Activated CD4-positive, alpha-beta T cell treated with anti-CD3 and anti-CD28 coated beads, Interleukin-2, amount 50 U/mL, for 1 hour (primary cell): ENCODE measurements around the gene PADI3.

Experiments
- DNase-seq: peaks from one replicate; pipeline ENCODE4 v3.0.0-alpha.2; 2020

Gene PADI3

GRCh38 chr1:17276568-17276967 is 27.7 kb downstream of the PADI3 start:
- no peak for DNase-seq

- DNase-seq: no peak
Measured at GRCh38 chr1:17277511-17278159, 28.7 kb downstream of the PADI3 start.

- DNase-seq: no peak
Measured at GRCh38 chr1:17278996-17279830, 30.3 kb downstream of the PADI3 start.

- DNase-seq: no peak
Measured at GRCh38 chr1:17280436-17280835, 31.5 kb downstream of the PADI3 start.

GRCh38 chr1:17280894-17281293 is 32.0 kb downstream of the PADI3 start:
- no peak for DNase-seq

GRCh38 chr1:17281775-17282181 is 32.9 kb downstream of the PADI3 start:
- DNase-seq: no peak

GRCh38 chr1:17282836-17283235 is 33.9 kb downstream of the PADI3 start:
- no peak for DNase-seq

- no peak for DNase-seq
Measured at GRCh38 chr1:17286646-17287045, 37.7 kb downstream of the PADI3 start.

GRCh38 chr1:17287130-17287776 is 38.4 kb downstream of the PADI3 start:
- no peak for DNase-seq

GRCh38 chr1:17289721-17290120 is 40.8 kb downstream of the PADI3 start:
- DNase-seq: no peak

GRCh38 chr1:17290553-17290952 is 41.7 kb downstream of the PADI3 start:
- no peak for DNase-seq

- DNase-seq: no peak
Measured at GRCh38 chr1:17292299-17293160, 43.6 kb downstream of the PADI3 start.

- no peak for DNase-seq
Measured at GRCh38 chr1:17293681-17294425, 45.0 kb downstream of the PADI3 start.

- DNase-seq: no peak
Measured at GRCh38 chr1:17295292-17295691, 46.4 kb downstream of the PADI3 start.

GRCh38 chr1:17296086-17296485 is 47.2 kb downstream of the PADI3 start:
- no peak for DNase-seq

- DNase-seq: no peak
Measured at GRCh38 chr1:17297991-17298390, 49.1 kb downstream of the PADI3 start.

- DNase-seq: no peak
Measured at GRCh38 chr1:17301767-17302166, 52.9 kb downstream of the PADI3 start.

- DNase-seq: no peak
Measured at GRCh38 chr1:17304151-17304825, 55.4 kb downstream of the PADI3 start.

- DNase-seq: no peak
Measured at GRCh38 chr1:17304826-17305175, 55.9 kb downstream of the PADI3 start.

- DNase-seq: no peak
Measured at GRCh38 chr1:17305576-17306095, 56.7 kb downstream of the PADI3 start.

- no peak for DNase-seq
Measured at GRCh38 chr1:17306407-17306806, 57.5 kb downstream of the PADI3 start.
